Endothelial cell of coronary artery (primary cell): ENCODE measurements around the gene CORT. TPM values are rescaled to one million over a fixed set of nuclear protein-coding genes. Genes with fewer than 3 reads are reported as not detected.

Experiments used
- total RNA-seq: library from RNA; depleted of rRNA; stranded (reverse); fragments of >200 nt; gene quantifications from 2 replicates; pipeline ENCODE4 v1.2.3, GENCODE V29; 2014

The CORT gene
- total RNA-seq: not detected in 2 replicates

DNA sequence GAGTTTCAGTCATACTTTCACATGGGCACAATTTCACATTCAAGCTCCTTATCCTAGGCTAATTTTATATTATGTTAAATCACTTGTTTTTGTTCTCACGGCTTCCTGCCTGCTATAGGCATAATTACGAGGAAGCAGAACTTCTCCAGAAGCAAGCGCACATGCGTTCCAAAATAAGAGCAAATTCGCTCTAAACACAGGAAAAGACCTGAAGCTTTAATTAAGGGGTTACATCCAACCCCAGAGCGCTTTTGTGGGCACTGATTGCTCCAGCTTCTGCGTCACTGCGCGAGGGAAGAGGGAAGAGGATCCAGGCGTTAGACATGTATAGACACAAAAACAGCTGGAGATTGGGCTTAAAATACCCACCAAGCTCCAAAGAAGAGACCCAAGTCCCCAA, at the start of gene CORT:
Gene CORT (plus strand): TSS at position 281 of the 400 bp plus-strand sequence. CDS start 193 bp downstream, outside the sequence.

DNA sequence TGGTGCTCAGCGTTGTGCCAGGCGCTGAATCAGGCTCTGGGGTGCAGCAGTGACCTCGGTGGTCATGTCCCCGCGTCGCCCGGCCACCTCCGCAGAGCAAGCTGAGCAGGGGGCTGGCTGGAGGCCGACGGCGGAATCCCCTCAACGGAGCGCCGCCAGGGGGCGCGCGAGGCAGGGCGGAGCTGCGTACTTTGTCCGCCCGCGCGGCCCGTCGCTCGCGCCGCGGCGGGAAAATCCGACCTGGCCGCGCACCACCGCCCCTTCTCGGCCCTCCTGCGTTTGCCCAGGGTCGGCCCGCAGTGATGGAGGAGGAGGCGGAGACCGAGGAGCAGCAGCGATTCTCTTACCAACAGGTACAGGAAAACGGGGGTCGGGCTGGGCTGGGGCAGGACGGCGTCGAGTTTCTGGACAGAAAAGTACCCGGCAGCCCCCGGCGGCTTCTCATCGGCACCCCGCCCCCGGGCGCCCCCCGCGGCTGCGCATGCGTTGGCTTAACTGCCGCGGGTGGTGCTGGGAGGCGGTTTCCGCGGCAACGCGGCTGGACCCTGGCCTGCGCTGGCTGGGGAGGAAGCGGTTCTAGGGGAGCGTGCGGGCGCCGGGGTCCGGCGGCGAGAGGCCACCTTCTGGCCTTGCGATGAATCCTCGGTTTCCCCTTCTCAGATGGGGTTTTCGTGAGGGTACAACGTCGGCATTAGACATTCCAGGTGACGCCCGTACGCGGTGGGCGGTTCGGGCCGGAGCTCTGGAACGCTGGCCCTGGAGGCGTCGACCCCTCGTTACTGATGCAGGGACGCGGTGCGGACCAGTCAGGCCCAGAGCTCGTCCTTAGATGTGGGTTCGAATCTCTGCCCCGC, 19.4 kb upstream of the CORT start, which contains the start of gene CENPS:
Gene CENPS (plus strand): TSS at position 218 of the 854 bp plus-strand sequence. CDS start 85 bp downstream, at position 303.

DNA sequence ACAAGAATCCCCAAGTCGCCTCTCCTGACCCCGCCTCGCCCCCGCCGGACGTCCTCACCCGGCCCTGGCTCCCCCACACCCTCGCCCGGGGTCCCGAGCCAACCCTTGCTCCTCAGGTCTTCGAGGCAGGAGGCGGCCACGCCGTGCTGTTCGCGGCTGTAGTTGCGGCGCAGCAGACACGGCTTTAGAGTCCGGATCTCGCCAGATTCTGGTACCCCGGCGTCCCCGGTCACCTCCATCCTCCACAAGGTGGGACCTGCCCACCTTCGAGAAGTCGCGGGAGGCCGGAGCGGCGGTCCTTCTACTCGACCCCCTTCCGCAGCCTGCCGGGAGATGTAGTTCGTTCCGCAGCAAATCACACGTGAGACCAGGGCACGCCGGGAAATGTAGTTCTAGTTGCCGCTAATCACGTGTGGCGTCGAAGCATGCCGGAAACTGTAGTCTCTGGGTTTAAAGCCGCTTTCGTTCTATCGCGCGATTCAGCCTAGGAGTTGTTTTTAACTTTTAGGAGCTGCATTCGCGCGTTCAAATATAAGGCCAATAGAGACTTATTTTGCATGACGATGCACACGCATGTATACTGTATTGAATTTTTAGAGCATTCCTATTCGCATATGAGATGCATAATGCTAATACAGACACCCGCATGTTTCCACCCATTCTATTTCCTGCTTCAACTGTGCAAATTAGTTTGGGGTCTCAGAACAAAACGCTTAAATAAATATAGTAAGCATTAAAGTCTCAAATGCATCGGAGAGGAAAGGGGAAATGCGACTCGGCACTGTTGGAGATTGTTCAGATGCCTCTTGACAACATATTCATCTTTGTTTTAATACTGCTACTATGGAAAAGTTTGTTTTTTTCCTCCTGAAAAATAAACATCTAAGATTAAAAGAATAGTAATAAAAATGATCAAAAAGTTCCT, 22.7 kb downstream of the CORT start, which contains the start of gene DFFA:
Gene DFFA (minus strand): TSS at position 310 of the 925 bp plus-strand sequence. CDS start 71 bp downstream, at position 239.

DNA sequence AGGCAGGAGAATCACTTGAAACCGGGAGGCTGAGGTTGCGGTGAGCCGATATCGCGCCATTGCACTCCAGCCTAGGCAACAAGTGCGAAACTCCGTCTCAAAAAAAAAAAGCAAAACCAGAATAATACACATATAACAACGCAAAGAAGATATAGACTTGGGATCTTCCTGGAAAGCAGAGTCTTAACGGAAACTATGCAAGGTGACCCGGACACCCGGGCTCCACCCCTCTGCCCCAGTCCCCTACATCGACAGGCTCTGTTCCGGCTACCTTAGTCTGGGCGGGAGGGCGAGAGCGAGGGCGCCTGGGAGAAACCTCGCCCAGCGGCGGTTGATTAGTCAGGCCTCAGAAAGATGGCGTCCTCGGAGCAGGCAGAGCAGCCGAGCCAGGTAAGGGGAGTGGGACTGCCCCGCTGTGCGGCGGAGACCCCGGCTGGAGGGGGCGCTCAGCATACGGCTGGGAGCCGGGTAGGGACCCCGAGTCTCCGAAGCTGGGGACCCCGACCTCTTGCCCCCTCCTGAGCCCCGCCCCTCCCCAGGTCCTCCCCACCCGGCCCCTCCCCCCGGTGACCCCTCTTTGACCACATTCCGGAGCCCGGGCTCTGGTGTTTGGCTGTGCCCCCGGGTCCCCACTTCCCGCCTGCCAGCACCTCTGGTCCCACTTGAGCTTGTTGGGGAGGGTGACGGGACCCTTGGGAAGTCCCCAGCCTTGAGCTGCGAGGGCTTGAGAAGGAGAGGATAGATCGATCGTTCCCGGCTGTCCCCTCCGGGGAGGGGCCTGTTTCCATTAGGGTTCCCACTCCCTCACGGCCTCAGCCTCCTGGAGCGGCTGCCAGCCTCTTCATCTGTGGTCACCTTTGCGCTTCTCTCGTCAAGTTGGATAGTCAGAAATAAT, 25.0 kb downstream of the CORT start, which contains the start of gene PEX14:
Gene PEX14 (plus strand): TSS at position 338 of the 895 bp plus-strand sequence. CDS start 17 bp downstream, at position 355.

Other genes with a start within 250 kb of the CORT start
- 24.9 and 35.8 TPM in 2 replicates for gene KIF1B, start 239.5 kb upstream of the CORT start, total RNA-seq
- 121 and 363 TPM in 2 replicates for gene PGD, start 51.0 kb upstream of the CORT start, total RNA-seq
- 7.5 and 13.2 TPM in 2 replicates for gene CENPS, start 19.6 kb upstream of the CORT start, total RNA-seq
- 54.3 and 69.6 TPM in 2 replicates for gene DFFA, start 22.5 kb downstream of the CORT start, total RNA-seq
- 10.9 and 14.5 TPM in 2 replicates for gene PEX14, start 24.9 kb downstream of the CORT start, total RNA-seq